HG03025 (cell line): ENCODE measurements around the gene NDEL1.
A peak's percentile ranks its signal among the peaks of the same experiment; 100 is the strongest.

ENCODE experiments used
- ATAC-seq: cut with Tn5 transposase; IDR thresholded peaks from one replicate; pipeline ENCODE4 v1.9.1; 2021; ENCODE audit warnings: mild to moderate bottlenecking, moderate library complexity; ENCODE audit not compliant: unreplicated experiment, low FRiP score

Gene NDEL1

GRCh38 chr17:8413328-8413727 lies 22.4 kb upstream of the NDEL1 start:
- no peak for ATAC-seq

DNA sequence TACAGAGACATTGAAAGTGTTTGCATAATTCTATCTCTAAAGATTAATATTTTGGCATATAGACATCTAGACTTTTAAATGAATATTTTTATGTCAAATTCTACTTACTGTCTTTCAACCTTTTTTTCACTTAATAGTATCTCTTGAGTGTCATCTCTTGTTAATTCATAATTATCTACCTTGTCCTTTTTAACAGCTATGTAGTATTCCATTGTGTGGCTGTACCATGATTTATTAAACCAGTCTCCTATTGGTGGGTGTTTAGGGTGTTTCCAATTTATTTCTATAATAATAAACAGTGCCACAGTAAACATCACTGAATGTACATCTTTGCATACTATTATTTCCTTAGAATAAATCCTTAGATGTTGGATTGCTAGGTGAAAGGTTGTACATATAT lies 21.7 kb upstream of the NDEL1 start:
- ATAC-seq: no peak

DNA sequence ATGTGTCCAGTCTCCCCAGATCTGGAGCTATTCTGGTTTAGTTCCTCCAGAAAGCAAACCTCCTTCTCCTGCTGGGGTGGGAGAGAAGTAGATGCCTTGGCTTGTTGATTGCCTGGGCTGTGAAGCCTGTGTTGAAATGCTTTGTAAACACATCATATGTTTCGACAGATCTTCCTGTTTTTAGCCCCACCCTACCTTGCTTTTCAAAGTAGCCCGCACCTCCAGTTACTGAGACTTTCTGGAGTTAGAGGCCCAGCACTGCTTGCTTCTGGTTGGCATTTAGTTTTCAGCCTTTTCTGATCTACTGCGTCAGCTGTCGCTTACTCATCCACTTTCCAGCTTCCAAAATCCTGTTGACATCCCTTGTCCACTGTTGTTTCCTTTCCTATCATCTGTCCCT lies 17.9 kb upstream of the NDEL1 start:
- no peak for ATAC-seq

- no peak for ATAC-seq
These were observed 17.2 kb upstream of the NDEL1 start for GRCh38 chr17:8418471-8418870.

GRCh38 chr17:8419305-8419704 lies 16.4 kb upstream of the NDEL1 start:
- no peak for ATAC-seq

DNA sequence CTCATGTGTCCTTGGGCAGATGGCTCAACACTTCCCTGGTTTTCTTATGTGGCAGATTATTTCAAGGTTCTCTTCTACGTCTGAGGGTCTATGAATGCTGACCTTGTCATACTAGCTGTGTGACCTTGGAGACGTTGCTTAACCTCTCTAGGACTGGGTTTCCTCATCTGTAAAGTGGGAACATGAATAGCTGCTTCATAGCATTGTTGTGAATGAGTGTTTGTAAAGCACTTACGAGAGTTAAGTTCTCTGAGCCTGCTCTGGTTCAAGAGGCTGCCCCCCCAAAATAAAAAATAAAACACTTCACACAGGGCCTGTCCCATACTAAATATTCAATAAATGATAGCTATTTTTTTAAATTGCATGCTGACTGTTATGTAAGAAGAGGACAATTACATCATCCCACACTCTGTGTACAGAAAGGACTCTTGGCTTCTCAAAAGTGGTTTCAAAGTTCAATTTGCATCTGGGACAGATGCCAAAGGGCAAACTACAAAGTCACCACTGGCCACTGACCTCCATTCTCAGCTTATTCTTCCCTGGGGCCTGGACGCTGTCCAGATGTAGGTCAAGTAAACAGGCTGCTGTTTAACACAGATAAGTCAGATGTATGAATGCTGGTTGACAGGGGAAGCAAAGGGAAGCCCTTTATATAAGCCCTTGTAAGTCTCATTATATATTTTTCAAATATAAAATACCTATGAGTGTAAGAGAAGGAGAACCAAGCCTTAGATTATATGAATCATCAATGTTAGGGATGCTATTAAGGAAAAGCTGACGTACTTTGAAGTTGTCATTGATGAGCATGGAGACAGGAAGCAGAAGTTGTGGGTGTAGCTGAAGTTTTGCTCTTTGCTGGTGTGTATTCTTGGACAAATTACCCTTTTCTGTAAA lies 15.4 kb upstream of the NDEL1 start:
- no peak for ATAC-seq

DNA sequence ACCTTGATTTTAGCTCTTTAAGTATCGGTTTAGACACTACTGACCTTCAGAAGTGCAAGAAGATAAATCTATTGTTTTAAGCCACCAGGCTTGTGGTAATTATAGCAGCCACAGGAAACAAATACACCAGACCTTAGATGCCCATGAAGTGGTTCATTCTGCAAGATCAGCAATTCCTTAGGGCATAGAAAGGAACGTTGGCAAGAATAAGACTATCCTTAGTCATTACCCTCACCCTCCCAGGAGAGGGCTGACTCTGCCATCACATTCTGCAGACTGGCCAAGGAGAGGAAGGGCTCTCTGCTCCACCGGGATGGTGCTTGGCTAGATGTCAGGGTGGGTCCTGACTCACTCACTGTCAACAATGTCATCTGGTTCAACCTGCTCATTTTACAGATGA lies 14.1 kb upstream of the NDEL1 start:
- ATAC-seq: no peak

DNA sequence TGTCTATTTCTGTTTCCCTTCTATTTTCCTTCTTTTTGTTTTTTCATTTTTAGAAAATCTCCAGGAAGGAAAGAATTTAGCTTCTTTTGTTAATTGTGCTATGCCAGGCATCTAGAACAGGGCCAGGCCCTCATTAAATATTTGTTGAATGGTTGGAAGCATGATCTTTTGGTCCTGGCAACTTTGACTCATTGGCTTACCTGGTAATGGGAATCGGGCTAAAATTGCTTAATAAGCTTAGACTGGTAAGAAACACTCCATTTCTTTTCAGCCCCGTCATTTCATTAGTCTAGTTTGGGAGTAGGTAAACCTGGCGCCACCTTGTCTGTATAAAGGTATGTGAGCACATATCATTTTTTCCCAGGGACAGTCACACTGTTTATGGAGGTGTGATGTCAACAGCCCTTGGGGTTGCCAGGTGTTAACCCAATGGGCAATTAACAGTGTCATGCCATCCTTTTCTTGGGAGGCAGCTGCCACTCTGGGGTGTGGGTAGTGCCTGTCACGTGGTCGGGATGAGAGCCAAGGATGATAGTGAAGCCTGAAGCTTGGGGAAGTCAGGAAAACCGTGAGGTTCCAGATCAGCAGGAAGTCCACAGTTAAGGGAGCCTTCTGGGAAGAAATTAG lies 9.5 kb upstream of the NDEL1 start:
- ATAC-seq: no peak

GRCh38 chr17:8426802-8427201 lies 8.9 kb upstream of the NDEL1 start:
- no peak for ATAC-seq

DNA sequence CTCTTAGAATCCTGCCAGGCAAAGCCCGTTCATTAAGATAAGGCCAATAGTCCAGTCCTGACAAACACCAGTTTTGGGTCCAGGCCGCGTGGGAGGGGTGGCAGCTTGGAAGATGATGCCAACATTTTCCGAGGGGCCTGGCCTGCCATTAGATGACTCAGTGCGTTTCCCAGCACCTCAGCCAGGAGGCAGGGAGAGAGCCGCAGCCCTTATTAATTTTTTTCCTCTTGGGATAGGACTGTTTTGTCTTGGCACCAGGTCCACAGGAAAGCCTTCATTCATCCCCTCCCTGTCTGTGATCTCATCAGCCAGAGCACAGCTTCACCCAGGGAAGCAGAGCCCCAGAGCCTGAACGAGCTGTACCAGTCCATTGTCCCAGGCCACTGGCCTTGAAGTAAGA lies 4.7 kb upstream of the NDEL1 start:
- ATAC-seq: no peak

GRCh38 chr17:8436169-8436843 lies 622 bp downstream of the NDEL1 start:
- ATAC-seq: peak; percentile 38

DNA sequence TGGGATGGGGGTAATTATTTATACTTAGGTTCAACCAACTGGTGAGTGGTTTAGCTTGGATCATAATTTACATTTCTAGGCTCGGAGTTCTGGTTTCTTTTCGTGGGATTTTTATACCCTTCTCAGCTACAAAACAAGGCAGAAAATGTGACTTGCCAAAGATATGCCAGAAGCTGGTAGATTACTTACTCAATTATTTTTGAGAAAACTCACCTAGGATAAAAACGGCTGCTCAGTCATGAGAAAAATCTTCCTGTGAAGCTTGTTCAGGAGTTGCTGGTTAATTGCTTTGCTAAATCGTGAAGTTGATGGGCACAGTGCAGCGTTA lies 1.1 kb downstream of the NDEL1 start:
- ATAC-seq: no peak

GRCh38 chr17:8438441-8438840 lies 2.8 kb downstream of the NDEL1 start:
- ATAC-seq: no peak

- ATAC-seq: no peak
These were observed 4.0 kb downstream of the NDEL1 start for GRCh38 chr17:8439681-8440080.

DNA sequence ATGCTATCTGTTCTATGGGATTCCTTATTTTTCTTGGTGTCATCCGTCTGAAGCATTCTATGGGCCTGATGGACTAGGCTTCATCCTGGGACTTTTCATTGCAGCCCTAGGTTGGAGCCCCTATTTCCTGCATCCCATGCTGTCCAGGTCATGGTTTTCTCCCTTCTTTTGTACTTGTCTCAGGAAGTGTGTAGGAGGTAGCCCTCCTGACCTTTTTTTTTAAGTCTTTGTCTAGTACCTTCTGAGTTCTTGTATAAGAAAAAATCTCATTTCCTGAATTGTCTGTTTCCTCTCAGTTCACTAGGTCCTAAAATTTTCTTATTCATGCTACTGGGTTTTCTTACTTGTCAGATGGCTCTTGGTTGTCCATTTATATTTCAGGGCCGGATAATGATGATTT lies 6.0 kb downstream of the NDEL1 start:
- ATAC-seq: no peak

DNA sequence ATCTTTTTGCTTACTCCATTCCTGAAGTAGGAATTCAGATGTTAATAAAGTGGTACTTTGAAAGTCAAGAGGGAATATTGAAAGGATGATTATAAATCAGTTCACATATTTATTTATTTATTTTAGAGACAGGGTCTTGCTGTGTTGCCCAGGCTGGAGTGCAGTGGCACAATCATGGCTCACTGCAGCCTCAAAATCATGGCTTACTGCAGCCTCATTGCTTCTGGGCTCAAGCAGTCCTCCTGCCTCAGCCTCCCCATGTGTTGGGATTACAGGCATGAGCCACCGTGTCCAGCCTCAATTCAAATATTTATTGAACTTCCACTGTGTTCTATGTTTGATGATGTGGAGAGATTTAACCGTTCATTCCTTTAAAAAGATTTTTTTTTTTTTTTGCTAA lies 6.6 kb downstream of the NDEL1 start:
- no peak for ATAC-seq

DNA sequence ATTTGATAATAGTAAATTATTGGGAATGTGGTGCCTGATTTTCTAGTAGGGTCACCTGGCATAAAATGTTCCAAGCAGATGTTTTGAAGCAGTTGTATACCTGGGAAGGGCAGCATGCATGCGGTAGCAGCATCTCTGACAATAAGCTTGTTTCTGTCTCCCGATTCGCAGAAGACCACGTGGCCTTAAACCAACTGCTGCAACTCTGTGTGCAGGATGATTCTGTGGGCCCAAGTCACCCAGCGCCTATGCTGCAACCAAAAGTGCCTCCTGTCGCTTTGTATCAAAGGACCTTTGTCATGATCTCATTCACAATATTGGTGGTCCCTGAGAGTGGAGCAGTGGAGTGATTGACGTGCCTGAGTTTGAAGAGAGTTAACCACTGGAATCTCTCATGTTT lies 8.1 kb downstream of the NDEL1 start:
- no peak for ATAC-seq

DNA sequence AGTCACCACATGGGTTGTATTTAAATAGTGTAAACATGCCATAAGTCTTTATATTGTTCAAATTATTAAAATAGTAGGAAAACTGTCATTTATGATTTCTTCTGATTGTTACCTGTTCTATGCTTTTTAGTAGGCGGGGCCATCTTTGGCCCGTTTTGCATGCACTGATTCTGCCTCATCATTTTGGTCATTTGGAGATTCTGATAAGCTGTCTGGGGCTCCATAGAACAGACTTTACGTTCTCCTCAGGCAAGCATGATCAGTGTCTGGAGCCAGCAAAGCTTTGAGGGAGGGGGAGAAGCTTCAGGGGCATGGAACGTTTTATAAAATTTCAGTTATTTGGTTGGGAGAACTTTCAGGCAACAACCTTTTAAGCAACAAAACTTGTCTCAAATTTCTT lies 8.8 kb downstream of the NDEL1 start:
- no peak for ATAC-seq

- ATAC-seq: no peak
These were observed 9.9 kb downstream of the NDEL1 start for GRCh38 chr17:8445536-8445935.

DNA sequence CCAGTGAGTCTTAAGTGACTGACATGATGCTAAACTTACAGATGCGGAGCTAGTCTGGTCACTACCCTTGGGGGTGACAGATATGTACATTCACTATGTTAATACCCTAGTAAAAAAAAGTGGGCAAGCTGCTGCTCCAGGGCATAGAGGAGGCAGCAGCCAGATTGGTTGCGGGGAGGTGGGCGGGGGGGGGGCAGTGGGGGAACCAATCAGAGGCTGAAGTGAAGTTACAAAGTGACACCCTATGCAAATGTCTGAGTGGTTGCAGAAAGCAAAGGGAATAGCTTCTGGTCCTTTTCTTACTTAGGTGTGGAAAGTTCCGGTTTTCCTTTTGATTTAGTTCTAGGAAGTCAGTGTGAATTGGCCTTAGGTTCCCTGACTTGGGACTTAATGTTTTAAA lies 12.1 kb downstream of the NDEL1 start:
- ATAC-seq: no peak

GRCh38 chr17:8448310-8448709 lies 12.6 kb downstream of the NDEL1 start:
- no peak for ATAC-seq
